A673 (cell line): ENCODE data around the gene MAP2K5. TPM values are rescaled to one million over a fixed set of nuclear protein-coding genes. Genes with fewer than 3 reads are reported as not detected.

ENCODE experiments used
- BruUV-seq: library from RNA; stranded (reverse); fragments of 400-500 nt; replicated peaks from 2 replicates; lab custom pipeline; 2021; lab: Mats Ljungman, UMichigan
- CTCF ChIA-PET: fragments of 300-600 bp; sonication (Branson Sonifier 250); formaldehyde crosslinking; loops from one replicate; lab custom pipeline; 2022; ENCODE audit warnings: antibody characterized with exemption; lab: Charles Lee
- POLR2A ChIA-PET: fragments of 300-600 bp; sonication (Branson Sonifier 250); formaldehyde crosslinking; loops from one replicate; lab custom pipeline; 2022; ENCODE audit warnings: antibody characterized with exemption; ENCODE audit not compliant: low non-redundant PET; lab: Charles Lee
- DNase-seq: peaks from one replicate; pipeline ENCODE4 v3.0.0-alpha.2; 2015; ENCODE audit warnings: low spot score
- H3K27ac ChIP-seq: fragments of 200-600 bp; sonication (generic); 2 replicates; pipeline ENCODE4 v1.5.1; 2016; ENCODE audit warnings: mixed run types, low read depth, mild to moderate bottlenecking, mixed read lengths, antibody characterized with exemption, low read length; ENCODE audit not compliant: poor library complexity, severe bottlenecking
- H3K27me3 ChIP-seq: fragments of 200-600 bp; sonication (generic); replicated peaks from 2 replicates; pipeline ENCODE4 v1.6.1; 2017; ENCODE audit warnings: mixed run types, low read depth, mild to moderate bottlenecking, mixed read lengths, antibody characterized with exemption, low read length; ENCODE audit not compliant: insufficient read depth, poor library complexity
- H3K36me3 ChIP-seq: fragments of 200-600 bp; sonication (generic); 2 replicates; pipeline ENCODE4 v1.6.1; 2016; ENCODE audit warnings: mixed run types, mild to moderate bottlenecking, mixed read lengths, antibody characterized with exemption, low read length; ENCODE audit not compliant: insufficient read depth, poor library complexity, severe bottlenecking
- H3K4me1 ChIP-seq: fragments of 200-600 bp; sonication (generic); 2 replicates; pipeline ENCODE4 v1.6.1; 2017; ENCODE audit warnings: mixed run types, mild to moderate bottlenecking, mixed read lengths, antibody characterized with exemption, low read length; ENCODE audit not compliant: insufficient read depth, poor library complexity, severe bottlenecking
- H3K4me3 ChIP-seq: fragments of 200-600 bp; sonication (generic); 2 replicates; pipeline ENCODE4 v1.5.1; 2016; ENCODE audit warnings: low read depth, mixed run types, mild to moderate bottlenecking, mixed read lengths, low read length; ENCODE audit not compliant: poor library complexity, severe bottlenecking
- H3K9me3 ChIP-seq: fragments of 200-600 bp; sonication (generic); 2 replicates; pipeline ENCODE4 v1.6.1; 2016; ENCODE audit warnings: mixed run types, low read depth, mild to moderate bottlenecking, mixed read lengths, antibody characterized with exemption, low read length; ENCODE audit not compliant: poor library complexity, severe bottlenecking
- CTCF ChIP-seq: fragments of 300-800, 200-600 bp; sonication (generic); conservative IDR thresholded peaks from 2 replicates; pipeline ENCODE4 v1.5.1; 2017; ENCODE audit warnings: low read depth, mild to moderate bottlenecking, antibody characterized with exemption, low read length, moderate library complexity, mixed read lengths
- EZH2 ChIP-seq: fragments of 200-600 bp; sonication (generic); IDR thresholded peaks from 2 replicates; pipeline ENCODE4 v1.6.1; 2017; ENCODE audit warnings: borderline replicate concordance, low read depth, mild to moderate bottlenecking, mixed read lengths, antibody characterized with exemption, low read length; ENCODE audit not compliant: poor library complexity, severe bottlenecking
- intact Hi-C: fragments of 100-400 bp; cut with micrococcal nuclease; formaldehyde crosslinking; loops from one replicate; pipeline ENCODE4 v1.10.0; 2022; ENCODE audit not compliant: unreplicated experiment
- total RNA-seq: library from RNA; stranded (reverse); gene quantifications from 2 replicates; pipeline ENCODE4 v1.2.3, GENCODE V29; 2021

MAP2K5 gene
- total RNA-seq, 1 experiment from 2014 or later, result 62.8 TPM

GRCh38 chr15:67785431-67785830 is 242.9 kb downstream of the MAP2K5 start:
- ChIA-PET CTCF (no interaction called here), POLR2A (no interaction called here)
- Histone ChIP-seq H3K4me3 (no peak overlapping the region), H3K27ac (no peak overlapping the region), H3K36me3 (no peaks in the 10 kb centered on the region), H3K9me3 (no peaks in the 10 kb centered on the region), H3K27me3 (no peaks in the 10 kb centered on the region), H3K4me1 (peaks cover 14% of the 10 kb centered on the region)
- BruUV-seq, result no TSS peak
- no peak for DNase-seq
- intact Hi-C loops, result no loop called here
- no peak for TF ChIP-seq CTCF
- no peak for TF ChIP-seq EZH2

DNA sequence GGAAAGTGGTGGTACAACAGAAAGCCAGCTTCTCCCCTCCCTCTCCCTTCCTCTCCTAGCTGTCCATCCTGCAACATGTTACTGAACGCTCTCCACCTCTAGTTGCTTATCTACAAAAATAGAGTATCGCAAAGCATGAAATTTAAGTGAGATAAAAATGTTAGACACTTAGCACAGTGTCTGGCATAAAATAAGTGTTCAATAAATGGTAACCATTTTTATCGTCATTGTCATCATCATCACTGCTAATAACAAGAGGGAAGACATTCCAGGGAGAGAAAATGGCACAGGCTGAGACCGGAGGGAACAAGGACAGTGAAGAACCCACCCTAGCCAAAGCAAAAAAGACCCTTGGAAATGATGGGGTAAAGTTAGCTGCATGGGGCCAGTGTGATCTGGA is 244.1 kb downstream of the MAP2K5 start:
- ChIA-PET CTCF (no interaction called here), POLR2A (no interaction called here)
- Histone ChIP-seq H3K4me3 (no peak overlapping the region), H3K9me3 (no peaks in the 10 kb centered on the region), H3K36me3 (no peaks in the 10 kb centered on the region), H3K27me3 (no peaks in the 10 kb centered on the region), H3K27ac (no peak overlapping the region), H3K4me1 (peaks cover 9% of the 10 kb centered on the region)
- no TSS peak for BruUV-seq
- DNase-seq, result no peak
- intact Hi-C loops, result no loop called here
- TF ChIP-seq EZH2 (no peak), CTCF (no peak)

GRCh38 chr15:67788986-67789385 is 246.5 kb downstream of the MAP2K5 start:
- intact Hi-C loops, result no loop called here
- ChIA-PET CTCF (no interaction called here), POLR2A (no interaction called here)
- Histone ChIP-seq H3K4me1 (peaks cover 15% of the 10 kb centered on the region), H3K27ac (no peak overlapping the region), H3K27me3 (no peaks in the 10 kb centered on the region), H3K9me3 (no peaks in the 10 kb centered on the region), H3K4me3 (no peak overlapping the region), H3K36me3 (no peaks in the 10 kb centered on the region)
- BruUV-seq, result no TSS peak
- DNase-seq, result no peak
- no peak for TF ChIP-seq CTCF
- TF ChIP-seq EZH2, result no peak
